ENCODE measurements around the gene MATN3.

DNA sequence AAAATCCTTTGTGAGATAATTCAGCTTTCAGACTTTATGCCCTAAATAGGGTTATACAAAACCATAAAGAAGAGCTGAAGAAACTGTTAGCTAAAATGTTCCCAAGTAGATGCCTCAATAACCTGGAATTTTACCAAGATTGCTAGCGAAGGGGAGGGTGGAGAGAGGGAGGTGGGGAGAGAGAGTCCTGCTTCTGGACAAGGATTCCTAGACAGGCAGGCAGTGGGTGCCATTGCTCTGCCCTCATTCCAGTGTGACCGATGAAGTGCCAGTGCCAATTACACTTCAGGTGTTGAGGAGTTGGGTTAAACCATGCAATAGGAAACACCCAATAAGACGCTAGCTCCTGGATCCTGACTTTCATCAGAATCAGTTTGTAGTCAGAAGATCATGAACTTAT lies 20.9 kb upstream of the MATN3 start:
- TF ChIP-seq CTCF (IDR thresholded peaks at IDR 0.05; ENCODE audit: low read depth, low read length) (no peak), EZH2phosphoT487 (IDR thresholded peaks at IDR 0.05; ENCODE audit: low read depth) (no peak)

Data from OCI-LY3 (cell line).